Natural killer cell (primary cell): Measurements from ENCODE around the gene KIF3C. TPM values are rescaled to one million over a fixed set of nuclear protein-coding genes. Genes with fewer than 3 reads are reported as not detected.
"Not testable (repeated sequence)": the region's sequence is repeated elsewhere in the genome, so short reads cannot be mapped to it uniquely, and the experiment has no call there.

Experiments
- ATAC-seq, 3 donors: fragments of 150-1000 bp in 2 of 3; fragments of 200-7000 bp in 1 of 3; cut with Tn5 transposase; 1 replicate in 1 of 3; 2 replicates in 2 of 3; pipeline ENCODE4 v1.10.0; 2021; ENCODE audit warnings: mild to moderate bottlenecking in 2 of 3, moderate library complexity in 2 of 3
- DNase-seq, 2 donors: peaks; one replicate each; pipeline versions ENCODE4 v3.0.0 to v3.0.0-alpha.2; 2013 to 2021; ENCODE audit warnings: mixed read lengths in 1 of 2
- H3K27ac ChIP-seq: one replicate; pipeline ENCODE4 v1.5.1; 2013; ENCODE audit warnings: mild to moderate bottlenecking, low read length
- H3K27me3 ChIP-seq: one replicate; pipeline ENCODE4 v1.6.1; 2013; ENCODE audit warnings: low read length; ENCODE audit not compliant: control insufficient read depth, insufficient read depth
- H3K36me3 ChIP-seq: one replicate; pipeline ENCODE4 v1.6.1; 2013; ENCODE audit warnings: low read length; ENCODE audit not compliant: control insufficient read depth, insufficient read depth
- H3K4me1 ChIP-seq: one replicate; pipeline ENCODE4 v1.6.1; 2013; ENCODE audit warnings: low read length; ENCODE audit not compliant: control insufficient read depth, insufficient read depth
- H3K4me3 ChIP-seq: one replicate; pipeline ENCODE4 v1.5.1; 2013; ENCODE audit warnings: low read length
- H3K9me3 ChIP-seq: one replicate; pipeline ENCODE4 v1.6.1; 2013; ENCODE audit warnings: low read length; ENCODE audit not compliant: control insufficient read depth, insufficient read depth
- H3K27ac Mint-ChIP-seq, 2 donors: one replicate each; pipeline ENCODE4 v1.8.0; 2022; ENCODE audit warnings: mild to moderate bottlenecking in 2 of 2, mixed read lengths in 2 of 2, moderate library complexity in 1 of 2
- H3K27me3 Mint-ChIP-seq, 2 donors: one replicate each; pipeline ENCODE4 v1.8.0; 2022; ENCODE audit warnings: low read depth in 2 of 2, mixed read lengths in 2 of 2
- H3K36me3 Mint-ChIP-seq: one replicate; pipeline ENCODE4 v1.8.0; 2022; ENCODE audit warnings: mixed read lengths
- H3K4me1 Mint-ChIP-seq, 2 donors: one replicate each; pipeline ENCODE4 v1.8.0; 2022; ENCODE audit warnings: mixed read lengths in 2 of 2
- H3K4me3 Mint-ChIP-seq: one replicate; pipeline ENCODE4 v1.8.0; 2022; ENCODE audit warnings: mild to moderate bottlenecking, moderate library complexity, mixed read lengths
- H3K9me3 Mint-ChIP-seq, 2 donors: one replicate each; pipeline ENCODE4 v1.8.0; 2022; ENCODE audit warnings: mixed read lengths in 2 of 2
- CTCF ChIP-seq: fragments of 200-600 bp; IDR thresholded peaks from one replicate; pipeline ENCODE4 v1.8.0; 2022; ENCODE audit warnings: antibody characterized with exemption
- WGBS: methylation state at CpG from one replicate; pipeline ENCODE4 v1.1.7; 2013; ENCODE audit warnings: missing lambda C conversion rate; ENCODE audit not compliant: insufficient coverage; 5-methylcytosine and 5-hydroxymethylcytosine counted together
- intact Hi-C: fragments of 100-400 bp; cut with micrococcal nuclease; formaldehyde crosslinking; loops from one replicate; pipeline ENCODE4 v1.14.2; 2022
- total RNA-seq, 4 donors: library from RNA; stranded (reverse); fragments of 120-200 nt in 1 of 4; gene quantifications; one replicate each; pipeline versions ENCODE4 v1.2.3 to v1.2.4, GENCODE V29; 2013 to 2022

Gene KIF3C
- total RNA-seq, 3 donors from 2014 or later (not counting 1 experiment from before 2014, with no cell fraction given): 4.4 to 6.8 (median 5.1) TPM

GRCh38 chr2:25912851-25913695 lies 69.2 kb downstream of the KIF3C start:
- Histone ChIP-seq H3K27me3 (no peaks in the 10 kb centered on the region), H3K4me1 (peaks cover 14% of the 10 kb centered on the region), H3K4me3 (no peak overlapping the region), H3K9me3 (no peaks in the 10 kb centered on the region), H3K36me3 (no peaks in the 10 kb centered on the region), H3K27ac (no peak overlapping the region)
- no peaks in the 10 kb centered on the region for H3K9me3 Mint-ChIP-seq
- no peak overlapping the region for H3K27ac Mint-ChIP-seq
- 64% methylated on average over 9 of the region's 10 CpGs for whole genome bisulfite sequencing
- H3K4me1 Mint-ChIP-seq: peaks cover 8 to 10% of the 10 kb centered on the region in 2 donors
- intact Hi-C loops: no loop called here
- no peaks in the 10 kb centered on the region for H3K36me3 Mint-ChIP-seq
- TF ChIP-seq CTCF: no peak
- no peaks in the 10 kb centered on the region for H3K27me3 Mint-ChIP-seq
- H3K4me3 Mint-ChIP-seq: no peak overlapping the region
- peak in 1 of 2 donors; percentile 10 for DNase-seq
- ATAC-seq: no peak

- DNase-seq, H3K4me1 Mint-ChIP-seq, H3K27ac Mint-ChIP-seq, H3K4me3 Mint-ChIP-seq, H3K36me3 ChIP-seq, intact Hi-C loops, H3K4me1 ChIP-seq, H3K9me3 Mint-ChIP-seq, H3K27me3 ChIP-seq, H3K4me3 ChIP-seq, H3K9me3 ChIP-seq, H3K36me3 Mint-ChIP-seq, H3K27me3 Mint-ChIP-seq, H3K27ac ChIP-seq, ATAC-seq: not testable (repeated sequence)
- 100% methylated on average over 1 of the region's 5 CpGs for WGBS
These were observed 72.7 kb downstream of the KIF3C start for GRCh38 chr2:25909574-25909973.

- no peak for TF ChIP-seq CTCF
- Histone ChIP-seq H3K36me3 (no peaks in the 10 kb centered on the region), H3K27ac (no peak overlapping the region), H3K27me3 (no peaks in the 10 kb centered on the region), H3K4me3 (no peak overlapping the region), H3K9me3 (no peaks in the 10 kb centered on the region), H3K4me1 (no peaks in the 10 kb centered on the region)
- ATAC-seq: no peak
- Mint-ChIP-seq H3K27ac (no peak overlapping the region), H3K4me1 (no peaks in the 10 kb centered on the region), H3K9me3 (no peaks in the 10 kb centered on the region), H3K36me3 (no peaks in the 10 kb centered on the region), H3K27me3 (peaks cover 0 to 2% of the 10 kb centered on the region in 2 donors), H3K4me3 (no peak overlapping the region)
- DNase-seq: no peak
- intact Hi-C loops: no loop called here
- 100% methylated on average over 1 of the region's 2 CpGs for WGBS
These were observed 77.2 kb downstream of the KIF3C start for GRCh38 chr2:25905126-25905525.

- H3K9me3 Mint-ChIP-seq: no peaks in the 10 kb centered on the region
- ATAC-seq (no peak), DNase-seq (no peak)
- Histone ChIP-seq H3K4me1 (no peaks in the 10 kb centered on the region), H3K27ac (no peak overlapping the region), H3K9me3 (no peaks in the 10 kb centered on the region), H3K4me3 (no peak overlapping the region), H3K27me3 (no peaks in the 10 kb centered on the region), H3K36me3 (no peaks in the 10 kb centered on the region)
- intact Hi-C loops: no loop called here
- no peak overlapping the region for H3K27ac Mint-ChIP-seq
- no peaks in the 10 kb centered on the region for H3K4me1 Mint-ChIP-seq
- no peaks in the 10 kb centered on the region for H3K36me3 Mint-ChIP-seq
- no peak overlapping the region for H3K4me3 Mint-ChIP-seq
- WGBS: 91% methylated on average over 5 of the region's 5 CpGs
- H3K27me3 Mint-ChIP-seq: peaks cover 0 to 2% of the 10 kb centered on the region in 2 donors
- TF ChIP-seq CTCF: no peak
These were observed 79.0 kb downstream of the KIF3C start for GRCh38 chr2:25903216-25903776.
